LoVo (cell line): ENCODE measurements around the gene SCARB2.
"Not testable (repeated sequence)": the region's sequence is repeated elsewhere in the genome, so short reads cannot be mapped to it uniquely, and the experiment has no call there.

ENCODE experiments used
- DNase-seq: peaks from one replicate; pipeline ENCODE4 v3.0.0-alpha.2; 2016; ENCODE audit warnings: low spot score

Gene SCARB2

GRCh38 chr4:76213415-76214176 lies at the start of gene SCARB2:
Gene SCARB2 (minus strand): TSS chr4:76213824. CDS start chr4:76213543, 281 bp downstream.
- DNase-seq = peak; percentile 89

GRCh38 chr4:76260571-76260970 lies 46.9 kb upstream of the SCARB2 start:
- DNase-seq = no peak

- DNase-seq = no peak
These were observed 44.2 kb upstream of the SCARB2 start for GRCh38 chr4:76257824-76258223.

GRCh38 chr4:76256968-76257367 lies 43.3 kb upstream of the SCARB2 start:
- no peak for DNase-seq

- DNase-seq = no peak
These were observed 42.4 kb upstream of the SCARB2 start for GRCh38 chr4:76256032-76256431.

GRCh38 chr4:76253511-76253910 lies 39.9 kb upstream of the SCARB2 start:
- no peak for DNase-seq

- no peak for DNase-seq
These were observed 38.6 kb upstream of the SCARB2 start for GRCh38 chr4:76252271-76252653.

GRCh38 chr4:76251441-76252270 lies 38.0 kb upstream of the SCARB2 start, which contains the start of gene FAM47E:
Gene FAM47E (plus strand): TSS chr4:76251721. CDS start chr4:76251747, 26 bp downstream.
- peak; percentile 76 for DNase-seq

- no peak for DNase-seq
These were observed 37.3 kb upstream of the SCARB2 start for GRCh38 chr4:76250962-76251361.

- DNase-seq = no peak
These were observed 33.2 kb upstream of the SCARB2 start for GRCh38 chr4:76246852-76247251.

- DNase-seq = no peak
These were observed 32.4 kb upstream of the SCARB2 start for GRCh38 chr4:76246025-76246424.

GRCh38 chr4:76243877-76244276 lies 30.3 kb upstream of the SCARB2 start:
- not testable (repeated sequence) for DNase-seq

GRCh38 chr4:76240236-76240635 lies 26.6 kb upstream of the SCARB2 start:
- DNase-seq = no peak

GRCh38 chr4:76238701-76239100 lies 25.1 kb upstream of the SCARB2 start:
- no peak for DNase-seq

GRCh38 chr4:76238236-76238635 lies 24.6 kb upstream of the SCARB2 start:
- no peak for DNase-seq

- peak; percentile 83 for DNase-seq
These were observed 22.3 kb upstream of the SCARB2 start for GRCh38 chr4:76235915-76236314.

GRCh38 chr4:76235407-76235806 lies 21.8 kb upstream of the SCARB2 start:
- peak; percentile 28 for DNase-seq

- DNase-seq = no peak
These were observed 21.0 kb upstream of the SCARB2 start for GRCh38 chr4:76234679-76235044.

GRCh38 chr4:76233967-76234678 lies 20.5 kb upstream of the SCARB2 start:
- DNase-seq = peak; percentile 76

GRCh38 chr4:76233529-76233928 lies 19.9 kb upstream of the SCARB2 start:
- no peak for DNase-seq

GRCh38 chr4:76233083-76233482 lies 19.5 kb upstream of the SCARB2 start:
- DNase-seq = no peak

- no peak for DNase-seq
These were observed 19.1 kb upstream of the SCARB2 start for GRCh38 chr4:76232681-76233080.

- no peak for DNase-seq
These were observed 12.8 kb upstream of the SCARB2 start for GRCh38 chr4:76226418-76226817.
